SK-N-SH (cell line): Measurements from ENCODE around the gene ZNF227. TPM values are rescaled to one million over a fixed set of nuclear protein-coding genes. Genes with fewer than 3 reads are reported as not detected.
A peak's percentile ranks its signal among the peaks of the same experiment; 100 is the strongest.

Source experiments
- CTCF ChIA-PET: fragments of 300-600, 350-600 bp; formaldehyde crosslinking; extraction: SDS; loops from one replicate; lab custom pipeline; 2021; lab: Yijun Ruan, JAX
- POLR2A ChIA-PET: fragments of 350-600 bp; sonication (Branson Sonifier 250); formaldehyde crosslinking; extraction: SDS; loops from one replicate; lab custom pipeline; 2020; ENCODE audit warnings: antibody characterized with exemption, inconsistent platforms; lab: Yijun Ruan, JAX
- DNase-seq: peaks from one replicate; pipeline ENCODE4 v3.0.0; 2012
- H2AFZ ChIP-seq: fragments of 200-600 bp; sonication (generic); 2 replicates; pipeline ENCODE4 v1.8.1; 2016; ENCODE audit warnings: antibody characterized with exemption, mild to moderate bottlenecking, low read depth
- H3F3A ChIP-seq: fragments of 200-600 bp; sonication (generic); replicated peaks from 2 replicates; pipeline ENCODE3; 2016; ENCODE audit warnings: antibody characterized with exemption, mild to moderate bottlenecking; ENCODE audit not compliant: insufficient read depth
- H3K27ac ChIP-seq, 2 experiments: fragments of 200-500 bp in 1 of 2; fragments of 200-600 bp in 1 of 2; sonication (Bioruptor generic) in 1 of 2; sonication (generic), shearing (Covaris generic) in 1 of 2; 2 replicates each; pipeline versions ENCODE4 v1.5.1 to v1.6.1; 2014 to 2016; ENCODE audit warnings: low read depth in 2 of 2, inconsistent platforms in 1 of 2, low read length in 1 of 2, mild to moderate bottlenecking in 1 of 2, mixed read lengths in 1 of 2
- H3K27me3 ChIP-seq: fragments of 200-600 bp; sonication (generic), shearing (Covaris generic); 2 replicates; pipeline ENCODE4 v1.6.1; 2016; ENCODE audit warnings: mixed run types; ENCODE audit not compliant: insufficient read depth
- H3K36me3 ChIP-seq, 2 experiments: fragments of 200-500 bp in 1 of 2; fragments of 200-600 bp in 1 of 2; sonication (Bioruptor generic) in 1 of 2; sonication (generic) in 1 of 2; replicated peaks in 1 of 2; 2 replicates each; pipeline versions ENCODE3 to v1.5.1; 2014 to 2016; ENCODE audit warnings: low read length in 1 of 2, mild to moderate bottlenecking in 1 of 2; ENCODE audit not compliant: insufficient read depth in 2 of 2, control insufficient read depth in 1 of 2
- H3K4me1 ChIP-seq, 2 experiments: fragments of 200-500 bp in 1 of 2; fragments of 200-600 bp in 1 of 2; sonication (Bioruptor generic) in 1 of 2; sonication (generic), shearing (Covaris generic) in 1 of 2; 2 replicates each; pipeline versions ENCODE4 v1.5.1 to v1.6.1; 2014 to 2016; ENCODE audit warnings: low read depth in 1 of 2, low read length in 1 of 2, mixed run types in 1 of 2; ENCODE audit not compliant: insufficient read depth in 2 of 2, control insufficient read depth in 1 of 2
- H3K4me2 ChIP-seq: fragments of 200-600 bp; sonication (generic), shearing (Covaris generic); 2 replicates; pipeline ENCODE4 v1.6.1; 2017; ENCODE audit warnings: mixed run types
- H3K4me3 ChIP-seq, 2 experiments: fragments of 200-500 bp in 1 of 2; fragments of 200-600 bp in 1 of 2; sonication (Bioruptor generic) in 1 of 2; sonication (generic), shearing (Covaris generic) in 1 of 2; 2 replicates each; pipeline versions ENCODE4 v1.5.1 to v1.8.1; 2014 to 2016; ENCODE audit warnings: low read depth in 2 of 2, inconsistent platforms in 1 of 2, low read length in 1 of 2, mild to moderate bottlenecking in 1 of 2, mixed read lengths in 1 of 2, moderate library complexity in 1 of 2
- H3K79me2 ChIP-seq: fragments of 200-600 bp; sonication (generic); 2 replicates; pipeline ENCODE4 v1.8.1; 2017; ENCODE audit warnings: mild to moderate bottlenecking; ENCODE audit not compliant: insufficient read depth
- H3K9ac ChIP-seq: fragments of 200-600 bp; sonication (generic); 2 replicates; pipeline ENCODE4 v1.6.1; 2017; ENCODE audit warnings: mixed run types
- H3K9me2 ChIP-seq: fragments of 200-600 bp; sonication (generic); 2 replicates; pipeline ENCODE4 v1.6.1; 2017; ENCODE audit warnings: mixed run types
- H3K9me3 ChIP-seq: fragments of 200-600 bp; sonication (generic); 2 replicates; pipeline ENCODE4 v1.6.1; 2017; ENCODE audit warnings: mixed run types, mild to moderate bottlenecking, moderate library complexity
- H4K20me1 ChIP-seq: fragments of 200-600 bp; sonication (generic); 2 replicates; pipeline ENCODE4 v1.6.1; 2017; ENCODE audit warnings: mild to moderate bottlenecking, mixed run types; ENCODE audit not compliant: insufficient read depth
- ELF1 ChIP-seq: IDR thresholded peaks from 2 replicates; pipeline ENCODE4 v1.4.0; 2012
- FOXJ3 ChIP-seq: sonication (generic); formaldehyde crosslinking; IDR thresholded peaks from 2 replicates; pipeline ENCODE4 v1.5.1; 2020; ENCODE audit warnings: mild to moderate bottlenecking, missing genetic modification reagents
- FOXM1 ChIP-seq: IDR thresholded peaks from 2 replicates; pipeline ENCODE4 v1.4.0; 2012; ENCODE audit warnings: low read depth, mild to moderate bottlenecking
- GABPA ChIP-seq: IDR thresholded peaks from 2 replicates; pipeline ENCODE4 v1.4.0; 2012; ENCODE audit warnings: low read depth, mild to moderate bottlenecking
- GATA2 ChIP-seq: sonication (generic); formaldehyde crosslinking; IDR thresholded peaks from 2 replicates; pipeline ENCODE4 v1.5.0; 2020; ENCODE audit warnings: mild to moderate bottlenecking, missing genetic modification reagents
- IRF3 ChIP-seq: fragments of 150-350 bp; IDR thresholded peaks from 2 replicates; pipeline ENCODE4 v1.6.1; 2016; ENCODE audit warnings: mild to moderate bottlenecking, low read depth, low read length
- MAX ChIP-seq: IDR thresholded peaks from 2 replicates; pipeline ENCODE4 v1.4.0; 2012; ENCODE audit warnings: low read depth
- MEF2A ChIP-seq: IDR thresholded peaks from 2 replicates; pipeline ENCODE4 v1.4.0; 2012; ENCODE audit warnings: low read depth, borderline replicate concordance
- NFIC ChIP-seq: IDR thresholded peaks from 2 replicates; pipeline ENCODE4 v1.4.0; 2012; ENCODE audit warnings: borderline replicate concordance
- POLR2AphosphoS5 ChIP-seq: IDR thresholded peaks from 2 replicates; pipeline ENCODE4 v1.6.1; 2012; ENCODE audit warnings: low read depth, low read length
- RAD21 ChIP-seq: IDR thresholded peaks from 2 replicates; pipeline ENCODE4 v1.6.1; 2012; ENCODE audit warnings: mild to moderate bottlenecking, low read length
- RCOR1 ChIP-seq: fragments of 150-350 bp; IDR thresholded peaks from 2 replicates; pipeline ENCODE4 v1.6.1; 2017; ENCODE audit warnings: antibody characterized with exemption, low read length
- TAF1 ChIP-seq: IDR thresholded peaks from 2 replicates; pipeline ENCODE4 v1.6.1; 2012; ENCODE audit warnings: low read depth, mild to moderate bottlenecking, low read length, moderate library complexity, borderline replicate concordance
- WGBS: methylation state at CpG from one replicate; pipeline ENCODE4 v1.1.6; 2017; ENCODE audit warnings: low lambda C conversion rate; 5-methylcytosine and 5-hydroxymethylcytosine counted together
- polyA plus RNA-seq, 3 experiments: library from polyadenylated mRNA; depleted of rRNA; stranded (reverse); fragments of >200 nt; gene quantifications; 2 replicates each; pipeline ENCODE4 v1.2.3, GENCODE V29; 2012
- TF ChIP-seq, protein P1 (sequence below): IDR thresholded peaks from 2 replicates; pipeline ENCODE4 v1.4.0; 2012; ENCODE audit warnings: low read depth, borderline replicate concordance
- TF ChIP-seq, protein P2 (sequence below): IDR thresholded peaks from 2 replicates; pipeline ENCODE4 v1.6.1; 2012; ENCODE audit warnings: mild to moderate bottlenecking, low read depth, low read length, moderate library complexity
- TF ChIP-seq, protein P3 (sequence below): fragments of 150-350 bp; IDR thresholded peaks from 2 replicates; pipeline ENCODE4 v1.6.1; 2017; ENCODE audit warnings: antibody characterized with exemption, low read length, low read depth, borderline replicate concordance

ZNF227 gene
- polyA plus RNA-seq, 1 of the 3 experiments (the other 2 are of a cell fraction), result 8.3 TPM

DNA sequence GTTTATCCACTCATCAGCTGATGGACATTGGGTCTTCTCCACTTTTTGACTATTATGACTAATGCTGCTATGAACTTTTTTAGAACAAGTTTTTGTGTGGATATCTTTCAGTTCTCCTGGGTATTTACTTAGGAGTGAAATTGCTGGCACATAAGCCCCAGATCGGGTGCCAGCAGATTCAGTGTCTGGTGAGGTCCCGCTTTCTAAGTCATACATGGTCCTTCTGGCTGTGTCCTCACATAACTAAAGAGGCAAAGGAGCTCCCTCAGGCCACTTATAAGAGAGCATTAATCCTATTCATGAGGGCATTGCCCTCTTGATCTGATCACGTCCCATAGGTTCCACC, 48.0 kb upstream of the ZNF227 start:
- H3K9me2 ChIP-seq, result no peaks in the 10 kb centered on the region
- no peak overlapping the region for H3K9ac ChIP-seq
- no peak for DNase-seq
- no peaks in the 10 kb centered on the region for H4K20me1 ChIP-seq
- H3K36me3 ChIP-seq, result peaks cover 24 to 29% of the 10 kb centered on the region in 2 experiments
- peaks cover 0 to 7% of the 10 kb centered on the region in 2 experiments; a peak in 2 of 4 replicates for H3K4me1 ChIP-seq
- peaks cover 41% of the 10 kb centered on the region for H3K79me2 ChIP-seq
- peak overlapping the region; percentile 79 to 85; a peak in 3 of 4 replicates for H3K27ac ChIP-seq
- H3F3A ChIP-seq, result peaks cover 12% of the 10 kb centered on the region
- CTCF ChIA-PET, result interaction anchor here (0.8 to 1.0 kb wide), 2 partner anchors 52 to 84 kb away, joined by 3 read pairs; no protein-coding TSS in a partner anchor
- POLR2A ChIA-PET, result interaction anchor here (0.8 to 2.0 kb wide), 7 partner anchors 10 to 139 kb away, joined by 3 to 15 read pairs (median 5); partner anchors contain the start of genes ZNF223, ZNF225 and ZNF227
- no peaks in the 10 kb centered on the region; the same call in 1 of the 2 replicates for H3K9me3 ChIP-seq
- peak overlapping the region; percentile 96 for H2AFZ ChIP-seq
- 18% methylated on average over 3 of the region's 3 CpGs for WGBS
- H3K27me3 ChIP-seq, result no peaks in the 10 kb centered on the region
- peak overlapping the region; percentile 91 for H3K4me2 ChIP-seq
- peak overlapping the region; percentile 73 to 98 for H3K4me3 ChIP-seq
- TF ChIP-seq FOXM1 (no peak), MAX (no peak)
- TF ChIP-seq, protein P1, sequence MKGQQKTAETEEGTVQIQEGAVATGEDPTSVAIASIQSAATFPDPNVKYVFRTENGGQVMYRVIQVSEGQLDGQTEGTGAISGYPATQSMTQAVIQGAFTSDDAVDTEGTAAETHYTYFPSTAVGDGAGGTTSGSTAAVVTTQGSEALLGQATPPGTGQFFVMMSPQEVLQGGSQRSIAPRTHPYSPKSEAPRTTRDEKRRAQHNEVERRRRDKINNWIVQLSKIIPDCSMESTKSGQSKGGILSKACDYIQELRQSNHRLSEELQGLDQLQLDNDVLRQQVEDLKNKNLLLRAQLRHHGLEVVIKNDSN, result no peak

DNA sequence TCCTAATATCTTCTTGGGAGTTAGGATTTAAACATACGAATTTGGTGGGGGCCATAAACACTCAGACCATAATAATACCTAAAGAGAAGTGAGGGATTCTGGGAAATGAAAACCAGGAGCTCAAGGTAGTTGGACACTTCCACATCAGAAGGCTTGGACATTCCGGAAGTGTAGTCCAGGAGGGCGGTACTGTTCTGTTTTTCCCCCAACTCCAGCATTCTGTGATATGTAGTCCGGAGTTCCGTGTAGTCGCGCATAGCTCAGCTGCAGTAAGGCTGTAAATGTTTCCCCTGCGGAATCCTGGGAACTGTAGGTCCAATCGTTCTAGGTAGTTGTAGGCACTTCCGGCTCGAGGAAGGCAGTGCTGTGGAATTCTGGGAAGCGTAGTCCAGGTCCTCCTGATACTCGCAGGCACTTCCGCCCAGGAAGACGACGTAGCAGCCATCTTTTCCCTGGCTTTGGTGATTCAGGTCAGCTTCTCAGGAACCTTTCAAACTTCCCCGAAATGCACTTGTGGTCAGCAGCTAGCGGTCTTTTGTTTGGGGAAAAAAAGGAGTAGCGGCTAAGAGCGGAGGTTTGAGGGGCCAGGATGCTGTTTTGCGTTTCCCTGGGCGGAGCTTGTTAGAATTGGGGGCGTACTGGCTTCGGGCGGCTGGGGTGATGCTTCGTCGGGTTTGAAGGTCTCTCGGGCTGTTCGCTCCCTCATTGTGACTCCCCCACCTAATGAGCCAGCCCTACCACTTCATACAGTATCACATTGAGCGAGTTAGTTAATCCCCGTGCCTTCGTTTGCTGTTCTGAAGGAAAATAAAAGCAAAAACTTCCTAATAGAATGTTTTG, 47.4 kb upstream of the ZNF227 start, which contains the start of gene ZNF226:
Gene ZNF226 (plus strand): TSS at position 428 of the 840 bp plus-strand sequence. CDS start 4,981 bp downstream, outside the sequence.
- Histone ChIP-seq H3K79me2 (peaks cover 47% of the 10 kb centered on the region), H2AFZ (peak within 1 kb of the TSS; percentile 96), H3K27me3 (no peaks in the 10 kb centered on the region), H3K9ac (peak within 1 kb of the TSS; percentile 89), H3K36me3 (peaks cover 30 to 35% of the 10 kb centered on the region in 2 experiments), H3K4me2 (peak within 1 kb of the TSS; percentile 91), H3K27ac (peak within 1 kb of the TSS; percentile 85 to 88), H3K9me2 (no peaks in the 10 kb centered on the region), H3F3A (peaks cover 12% of the 10 kb centered on the region), H3K9me3 (no peaks in the 10 kb centered on the region; the same call in 1 of the 2 replicates), H4K20me1 (no peaks in the 10 kb centered on the region), H3K4me1 (peaks cover 0 to 7% of the 10 kb centered on the region in 2 experiments; a peak in 2 of 4 replicates), H3K4me3 (peak within 1 kb of the TSS; percentile 73 to 98)
- peak; percentile 78 for DNase-seq
- under 1% methylated on average over 29 of the region's 32 CpGs for WGBS
- POLR2A ChIA-PET, result interaction anchor here (0.8 to 2.0 kb wide), 8 partner anchors 10 to 139 kb away, joined by 3 to 15 read pairs (median 4); partner anchors contain the start of genes ZNF223, ZNF225 and ZNF227
- CTCF ChIA-PET, result interaction anchor here (0.8 to 1.0 kb wide), 2 partner anchors 52 to 85 kb away, joined by 3 read pairs; no protein-coding TSS in a partner anchor
- TF ChIP-seq TAF1, result peak; percentile 46; the same call in 1 of the 2 replicates
- TF ChIP-seq, protein P1, result no peak
- no peak for TF ChIP-seq FOXM1
- TF ChIP-seq GABPA, result peak; percentile 96
- TF ChIP-seq, protein P2, sequence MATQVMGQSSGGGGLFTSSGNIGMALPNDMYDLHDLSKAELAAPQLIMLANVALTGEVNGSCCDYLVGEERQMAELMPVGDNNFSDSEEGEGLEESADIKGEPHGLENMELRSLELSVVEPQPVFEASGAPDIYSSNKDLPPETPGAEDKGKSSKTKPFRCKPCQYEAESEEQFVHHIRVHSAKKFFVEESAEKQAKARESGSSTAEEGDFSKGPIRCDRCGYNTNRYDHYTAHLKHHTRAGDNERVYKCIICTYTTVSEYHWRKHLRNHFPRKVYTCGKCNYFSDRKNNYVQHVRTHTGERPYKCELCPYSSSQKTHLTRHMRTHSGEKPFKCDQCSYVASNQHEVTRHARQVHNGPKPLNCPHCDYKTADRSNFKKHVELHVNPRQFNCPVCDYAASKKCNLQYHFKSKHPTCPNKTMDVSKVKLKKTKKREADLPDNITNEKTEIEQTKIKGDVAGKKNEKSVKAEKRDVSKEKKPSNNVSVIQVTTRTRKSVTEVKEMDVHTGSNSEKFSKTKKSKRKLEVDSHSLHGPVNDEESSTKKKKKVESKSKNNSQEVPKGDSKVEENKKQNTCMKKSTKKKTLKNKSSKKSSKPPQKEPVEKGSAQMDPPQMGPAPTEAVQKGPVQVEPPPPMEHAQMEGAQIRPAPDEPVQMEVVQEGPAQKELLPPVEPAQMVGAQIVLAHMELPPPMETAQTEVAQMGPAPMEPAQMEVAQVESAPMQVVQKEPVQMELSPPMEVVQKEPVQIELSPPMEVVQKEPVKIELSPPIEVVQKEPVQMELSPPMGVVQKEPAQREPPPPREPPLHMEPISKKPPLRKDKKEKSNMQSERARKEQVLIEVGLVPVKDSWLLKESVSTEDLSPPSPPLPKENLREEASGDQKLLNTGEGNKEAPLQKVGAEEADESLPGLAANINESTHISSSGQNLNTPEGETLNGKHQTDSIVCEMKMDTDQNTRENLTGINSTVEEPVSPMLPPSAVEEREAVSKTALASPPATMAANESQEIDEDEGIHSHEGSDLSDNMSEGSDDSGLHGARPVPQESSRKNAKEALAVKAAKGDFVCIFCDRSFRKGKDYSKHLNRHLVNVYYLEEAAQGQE, result 0 out of 2 replicates have a peak, but pooled peaks have one; percentile 20
- TF ChIP-seq RCOR1, result peak; percentile 18; the same call in 1 of the 2 replicates
- TF ChIP-seq MEF2A, result no peak
- TF ChIP-seq POLR2AphosphoS5, result peak; percentile 89
- TF ChIP-seq FOXJ3, result no peak
- TF ChIP-seq IRF3, result no peak
- no peak for TF ChIP-seq NFIC
- peak; percentile 98 for TF ChIP-seq ELF1
- no peak for TF ChIP-seq GATA2 (CRISPR knock-in tag)
- no peak; the same call in 1 of the 2 replicates for TF ChIP-seq RAD21
- TF ChIP-seq, protein P3, sequence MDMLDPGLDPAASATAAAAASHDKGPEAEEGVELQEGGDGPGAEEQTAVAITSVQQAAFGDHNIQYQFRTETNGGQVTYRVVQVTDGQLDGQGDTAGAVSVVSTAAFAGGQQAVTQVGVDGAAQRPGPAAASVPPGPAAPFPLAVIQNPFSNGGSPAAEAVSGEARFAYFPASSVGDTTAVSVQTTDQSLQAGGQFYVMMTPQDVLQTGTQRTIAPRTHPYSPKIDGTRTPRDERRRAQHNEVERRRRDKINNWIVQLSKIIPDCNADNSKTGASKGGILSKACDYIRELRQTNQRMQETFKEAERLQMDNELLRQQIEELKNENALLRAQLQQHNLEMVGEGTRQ, result no peak
